ENCODE measurements around the gene POLR1E. TPM values are rescaled to one million over a fixed set of nuclear protein-coding genes. Genes with fewer than 3 reads are reported as not detected.

Gene POLR1E
- total RNA-seq, 6 experiments from 2014 or later, result 11.7 to 18.1 (median 14.4) TPM

GRCh38 chr9:37528652-37529471 lies 43.1 kb downstream of the POLR1E start:
- H3K36me3 ChIP-seq, result no peaks in the 10 kb centered on the region
- DNase-seq (no peak), ATAC-seq (peak in 1 of 4 donors; percentile 20)
- H3K27me3 ChIP-seq, result no peaks in the 10 kb centered on the region
- no peak for TF ChIP-seq CTCF (IDR thresholded peaks at IDR 0.05)
- TF ChIP-seq POLR2A (IDR thresholded peaks at IDR 0.05), result no peak
- H3K27ac ChIP-seq, result no peak overlapping the region
- H3K4me1 ChIP-seq, result no peaks in the 10 kb centered on the region
- no peaks in the 10 kb centered on the region for H3K9me3 ChIP-seq
- no peak overlapping the region for H3K4me3 ChIP-seq
- 88% methylated on average over 14 of the region's 18 CpGs for WGBS (ENCODE audit: insufficient coverage, low coverage, low lambda C conversion rate, missing lambda C conversion rate)
- intact Hi-C loops (cut with DNase I), result no loop called here

GRCh38 chr9:37531699-37532098 lies 46.0 kb downstream of the POLR1E start:
- DNase-seq (no peak), ATAC-seq (no peak)
- Histone ChIP-seq H3K9me3 (no peaks in the 10 kb centered on the region), H3K4me1 (no peaks in the 10 kb centered on the region), H3K36me3 (no peaks in the 10 kb centered on the region), H3K27me3 (no peaks in the 10 kb centered on the region), H3K27ac (no peak overlapping the region), H3K4me3 (no peak overlapping the region)
- TF ChIP-seq POLR2A (IDR thresholded peaks at IDR 0.05), result no peak
- no peak for TF ChIP-seq CTCF (IDR thresholded peaks at IDR 0.05)
- WGBS (ENCODE audit: insufficient coverage, low coverage, low lambda C conversion rate, missing lambda C conversion rate), result 85% methylated on average over 13 of the region's 13 CpGs
- intact Hi-C loops (cut with DNase I), result no loop called here

GRCh38 chr9:37534412-37534811 lies 48.7 kb downstream of the POLR1E start:
- no peak for ATAC-seq
- 96% methylated on average over 4 of the region's 7 CpGs for WGBS (ENCODE audit: insufficient coverage, low coverage, low lambda C conversion rate, missing lambda C conversion rate)
- peaks cover 0 to 3% (median 0%) of the 10 kb centered on the region in 4 donors for H3K36me3 ChIP-seq
- no peaks in the 10 kb centered on the region for H3K4me1 ChIP-seq
- H3K27ac ChIP-seq, result no peak overlapping the region
- no peak for TF ChIP-seq CTCF (IDR thresholded peaks at IDR 0.05)
- no peak for TF ChIP-seq POLR2A (IDR thresholded peaks at IDR 0.05)
- no peak overlapping the region for H3K4me3 ChIP-seq
- no peak for DNase-seq
- no peaks in the 10 kb centered on the region for H3K9me3 ChIP-seq
- intact Hi-C loops (cut with DNase I), result no loop called here
- no peaks in the 10 kb centered on the region for H3K27me3 ChIP-seq

GRCh38 chr9:37534901-37535300 lies 49.2 kb downstream of the POLR1E start:
- no peak for TF ChIP-seq CTCF (IDR thresholded peaks at IDR 0.05)
- TF ChIP-seq POLR2A (IDR thresholded peaks at IDR 0.05), result no peak
- no peak for DNase-seq
- no peak overlapping the region for H3K4me3 ChIP-seq
- intact Hi-C loops (cut with DNase I), result no loop called here
- no peak overlapping the region for H3K27ac ChIP-seq
- H3K27me3 ChIP-seq, result no peaks in the 10 kb centered on the region
- H3K9me3 ChIP-seq, result no peaks in the 10 kb centered on the region
- H3K4me1 ChIP-seq, result no peaks in the 10 kb centered on the region
- H3K36me3 ChIP-seq, result peaks cover 0 to 3% (median 0%) of the 10 kb centered on the region in 4 donors
- no peak for ATAC-seq
- WGBS (ENCODE audit: insufficient coverage, low coverage, low lambda C conversion rate, missing lambda C conversion rate), result 83% methylated on average over 10 of the region's 10 CpGs
